Measurements from ENCODE around the gene TPRKB. TPM values are rescaled to one million over a fixed set of nuclear protein-coding genes. Genes with fewer than 3 reads are reported as not detected.
"Not testable (repeated sequence)": the region's sequence is repeated elsewhere in the genome, so short reads cannot be mapped to it uniquely, and the experiment has no call there.

The TPRKB gene
- total RNA-seq, 1 experiment from 2014 or later = 42.1 TPM

GRCh38 chr2:73728043-73728442 is 9.1 kb downstream of the TPRKB start:
- H3K4me3 Mint-ChIP-seq (ENCODE audit: unreplicated experiment) = no peak overlapping the region
- no TSS peak for BruUV-seq (replicated peaks)
- no peak for DNase-seq
- H3K27me3 Mint-ChIP-seq (ENCODE audit: insufficient read depth, unreplicated experiment) = peaks cover 3% of the 10 kb centered on the region
- Histone ChIP-seq H3K4me1 (no peaks in the 10 kb centered on the region), H3K27me3 (replicated peaks; ENCODE audit: control insufficient read depth, insufficient read depth, low read length) (no peaks in the 10 kb centered on the region), H3K36me3 (ENCODE audit: control insufficient read depth, insufficient read depth, low read length) (no peaks in the 10 kb centered on the region), H3K4me3 (ENCODE audit: low read depth, low read length) (no peak overlapping the region), H3K9me3 (no peaks in the 10 kb centered on the region)
- peaks cover 42% of the 10 kb centered on the region for H3K36me3 Mint-ChIP-seq (ENCODE audit: insufficient read depth, unreplicated experiment)
- ChIA-PET POLR2A (interaction anchor here (0.6 kb wide), 1 partner anchor 147 kb away, joined by 3 read pairs; no protein-coding TSS in a partner anchor), CTCF (no interaction called here)
- TF ChIP-seq CTCF (IDR thresholded peaks at IDR 0.05; ENCODE audit: insufficient read depth in 1 of 2, low read depth in 1 of 2, low read length in 1 of 2, severe bottlenecking in 1 of 2, unreplicated experiment in 1 of 2) = no peak
- H3K9me3 Mint-ChIP-seq (ENCODE audit: unreplicated experiment) = no peaks in the 10 kb centered on the region
- no peaks in the 10 kb centered on the region for H3K4me1 Mint-ChIP-seq (ENCODE audit: low read depth, unreplicated experiment)
- no peak overlapping the region for H3K27ac Mint-ChIP-seq (ENCODE audit: unreplicated experiment)
- intact Hi-C loops (cut with micrococcal nuclease; ENCODE audit: unreplicated experiment) = no loop called here

GRCh38 chr2:73726657-73727056 is 10.5 kb downstream of the TPRKB start:
- CTCF ChIA-PET; POLR2A ChIA-PET; H3K4me3 ChIP-seq (ENCODE audit: low read depth, low read length); H3K4me1 Mint-ChIP-seq (ENCODE audit: low read depth, unreplicated experiment); H3K27me3 ChIP-seq (replicated peaks; ENCODE audit: control insufficient read depth, insufficient read depth, low read length); H3K4me3 Mint-ChIP-seq (ENCODE audit: unreplicated experiment); H3K27me3 Mint-ChIP-seq (ENCODE audit: insufficient read depth, unreplicated experiment); H3K36me3 ChIP-seq (ENCODE audit: control insufficient read depth, insufficient read depth, low read length); BruUV-seq (replicated peaks); DNase-seq; H3K27ac Mint-ChIP-seq (ENCODE audit: unreplicated experiment); H3K9me3 ChIP-seq; H3K9me3 Mint-ChIP-seq (ENCODE audit: unreplicated experiment); H3K4me1 ChIP-seq; intact Hi-C loops (cut with micrococcal nuclease; ENCODE audit: unreplicated experiment): not testable (repeated sequence)
- peaks cover 29% of the 10 kb centered on the region for H3K36me3 Mint-ChIP-seq (ENCODE audit: insufficient read depth, unreplicated experiment)

- intact Hi-C loops (cut with micrococcal nuclease; ENCODE audit: unreplicated experiment) = no loop called here
- no peak for DNase-seq
- Histone ChIP-seq H3K36me3 (ENCODE audit: control insufficient read depth, insufficient read depth, low read length) (no peaks in the 10 kb centered on the region), H3K4me1 (no peaks in the 10 kb centered on the region), H3K9me3 (no peaks in the 10 kb centered on the region), H3K27me3 (replicated peaks; ENCODE audit: control insufficient read depth, insufficient read depth, low read length) (no peaks in the 10 kb centered on the region), H3K4me3 (ENCODE audit: low read depth, low read length) (no peak overlapping the region)
- BruUV-seq (replicated peaks) = no TSS peak
- ChIA-PET CTCF (no interaction called here), POLR2A (no interaction called here)
- Mint-ChIP-seq H3K4me3 (ENCODE audit: unreplicated experiment) (no peak overlapping the region), H3K27ac (ENCODE audit: unreplicated experiment) (no peak overlapping the region), H3K36me3 (ENCODE audit: insufficient read depth, unreplicated experiment) (no peaks in the 10 kb centered on the region), H3K27me3 (ENCODE audit: insufficient read depth, unreplicated experiment) (peaks cover 3% of the 10 kb centered on the region), H3K9me3 (ENCODE audit: unreplicated experiment) (no peaks in the 10 kb centered on the region), H3K4me1 (ENCODE audit: low read depth, unreplicated experiment) (no peaks in the 10 kb centered on the region)
- no peak for TF ChIP-seq CTCF (IDR thresholded peaks at IDR 0.05; ENCODE audit: insufficient read depth in 1 of 2, low read depth in 1 of 2, low read length in 1 of 2, severe bottlenecking in 1 of 2, unreplicated experiment in 1 of 2)
Measured at GRCh38 chr2:73718851-73719621, 18.1 kb downstream of the TPRKB start.
